ENCODE results near the gene TRPM3.

- TF ChIP-seq POLR2A (IDR thresholded peaks at IDR 0.05) (no peak), CTCF (IDR thresholded peaks at IDR 0.05) (no peak)
These were observed 169.4 kb downstream of the TRPM3 start for GRCh38 chr9:70951749-70952727.
